IMR-90 (cell line): ENCODE results near the gene PHACTR2.

ENCODE experiments used
- BHLHE40 ChIP-seq: fragments of 150-350 bp; IDR thresholded peaks from 2 replicates; pipeline ENCODE4 v1.6.1; 2016; ENCODE audit warnings: mild to moderate bottlenecking, low read depth, low read length
- CEBPB ChIP-seq: IDR thresholded peaks from 2 replicates; pipeline ENCODE4 v1.6.1; 2012; ENCODE audit warnings: low read depth, low read length, improper control_type of control experiment
- CHD1 ChIP-seq: IDR thresholded peaks from 2 replicates; pipeline ENCODE4 v1.6.1; 2012; ENCODE audit warnings: low read depth, low read length, improper control_type of control experiment
- FOS ChIP-seq: fragments of 150-350 bp; IDR thresholded peaks from 2 replicates; pipeline ENCODE4 v1.6.1; 2016; ENCODE audit warnings: low read depth, low read length
- MAFK ChIP-seq: IDR thresholded peaks from 2 replicates; pipeline ENCODE4 v1.6.1; 2012; ENCODE audit warnings: low read depth, low read length, improper control_type of control experiment
- MXI1 ChIP-seq: IDR thresholded peaks from 2 replicates; pipeline ENCODE4 v1.6.1; 2012; ENCODE audit warnings: low read depth, mild to moderate bottlenecking, low read length, moderate library complexity, borderline replicate concordance
- NFE2L2 ChIP-seq: fragments of 150-350 bp; IDR thresholded peaks from 2 replicates; pipeline ENCODE4 v1.6.1; 2016; ENCODE audit warnings: low read depth, mild to moderate bottlenecking, low read length
- POLR2A ChIP-seq: IDR thresholded peaks from 2 replicates; pipeline ENCODE4 v1.6.1; 2012; ENCODE audit warnings: mild to moderate bottlenecking, low read depth, low read length
- RAD21 ChIP-seq: IDR thresholded peaks from 2 replicates; pipeline ENCODE4 v1.6.1; 2012; ENCODE audit warnings: low read length, improper control_type of control experiment
- RCOR1 ChIP-seq: IDR thresholded peaks from 2 replicates; pipeline ENCODE4 v1.6.1; 2012; ENCODE audit warnings: mild to moderate bottlenecking, low read length, improper control_type of control experiment; ENCODE audit not compliant: insufficient replicate concordance
- RFX5 ChIP-seq: IDR thresholded peaks from 2 replicates; pipeline ENCODE4 v1.8.0; 2012; ENCODE audit warnings: low read depth, mild to moderate bottlenecking, low read length, moderate library complexity
- USF2 ChIP-seq: fragments of 150-350 bp; IDR thresholded peaks from 2 replicates; pipeline ENCODE4 v1.6.1; 2017; ENCODE audit warnings: mild to moderate bottlenecking, antibody characterized with exemption, low read length, low read depth
- TF ChIP-seq, protein P1 (sequence below): conservative IDR thresholded peaks from 2 replicates; pipeline ENCODE4 v1.5.1; 2012; ENCODE audit warnings: mild to moderate bottlenecking, low read depth, low read length, improper control_type of control experiment
- TF ChIP-seq, protein P2 (sequence below): fragments of 150-350 bp; IDR thresholded peaks from 2 replicates; pipeline ENCODE4 v1.6.1; 2016; ENCODE audit warnings: low read depth, mild to moderate bottlenecking, low read length, moderate library complexity, borderline replicate concordance

DNA sequence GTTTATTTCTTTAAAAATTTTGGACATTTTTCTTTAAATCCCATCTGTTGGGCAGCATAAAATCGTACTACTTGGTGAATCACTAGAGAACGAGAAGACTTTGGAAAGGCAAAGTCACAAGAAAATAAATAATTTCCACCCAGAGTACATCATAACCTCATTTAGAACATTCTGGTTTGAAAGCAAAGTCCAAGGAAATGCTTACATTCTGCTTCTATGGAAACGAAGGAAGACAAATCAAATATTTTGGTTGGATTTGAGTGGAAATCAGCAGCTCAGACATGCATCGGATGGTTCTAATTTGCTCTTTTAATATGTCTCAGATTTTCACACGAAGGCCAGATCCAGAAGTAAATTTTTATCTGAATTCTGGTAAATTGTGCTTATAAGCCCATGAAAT is 104.7 kb downstream of the PHACTR2 start:
- TF ChIP-seq, protein P1, sequence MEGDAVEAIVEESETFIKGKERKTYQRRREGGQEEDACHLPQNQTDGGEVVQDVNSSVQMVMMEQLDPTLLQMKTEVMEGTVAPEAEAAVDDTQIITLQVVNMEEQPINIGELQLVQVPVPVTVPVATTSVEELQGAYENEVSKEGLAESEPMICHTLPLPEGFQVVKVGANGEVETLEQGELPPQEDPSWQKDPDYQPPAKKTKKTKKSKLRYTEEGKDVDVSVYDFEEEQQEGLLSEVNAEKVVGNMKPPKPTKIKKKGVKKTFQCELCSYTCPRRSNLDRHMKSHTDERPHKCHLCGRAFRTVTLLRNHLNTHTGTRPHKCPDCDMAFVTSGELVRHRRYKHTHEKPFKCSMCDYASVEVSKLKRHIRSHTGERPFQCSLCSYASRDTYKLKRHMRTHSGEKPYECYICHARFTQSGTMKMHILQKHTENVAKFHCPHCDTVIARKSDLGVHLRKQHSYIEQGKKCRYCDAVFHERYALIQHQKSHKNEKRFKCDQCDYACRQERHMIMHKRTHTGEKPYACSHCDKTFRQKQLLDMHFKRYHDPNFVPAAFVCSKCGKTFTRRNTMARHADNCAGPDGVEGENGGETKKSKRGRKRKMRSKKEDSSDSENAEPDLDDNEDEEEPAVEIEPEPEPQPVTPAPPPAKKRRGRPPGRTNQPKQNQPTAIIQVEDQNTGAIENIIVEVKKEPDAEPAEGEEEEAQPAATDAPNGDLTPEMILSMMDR: no peak
- TF ChIP-seq CHD1: no peak
- TF ChIP-seq POLR2A: no peak
- no peak for TF ChIP-seq NFE2L2
- no peak for TF ChIP-seq FOS
- TF ChIP-seq RFX5: no peak
- TF ChIP-seq RAD21: no peak
- no peak for TF ChIP-seq CEBPB
- no peak for TF ChIP-seq RCOR1
- no peak for TF ChIP-seq MXI1
- TF ChIP-seq, protein P2, sequence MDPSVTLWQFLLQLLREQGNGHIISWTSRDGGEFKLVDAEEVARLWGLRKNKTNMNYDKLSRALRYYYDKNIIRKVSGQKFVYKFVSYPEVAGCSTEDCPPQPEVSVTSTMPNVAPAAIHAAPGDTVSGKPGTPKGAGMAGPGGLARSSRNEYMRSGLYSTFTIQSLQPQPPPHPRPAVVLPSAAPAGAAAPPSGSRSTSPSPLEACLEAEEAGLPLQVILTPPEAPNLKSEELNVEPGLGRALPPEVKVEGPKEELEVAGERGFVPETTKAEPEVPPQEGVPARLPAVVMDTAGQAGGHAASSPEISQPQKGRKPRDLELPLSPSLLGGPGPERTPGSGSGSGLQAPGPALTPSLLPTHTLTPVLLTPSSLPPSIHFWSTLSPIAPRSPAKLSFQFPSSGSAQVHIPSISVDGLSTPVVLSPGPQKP: no peak
- TF ChIP-seq USF2: no peak
- TF ChIP-seq BHLHE40: no peak
- no peak for TF ChIP-seq MAFK
